H1 (cell line): ENCODE results near the gene INSM1. TPM values are rescaled to one million over a fixed set of nuclear protein-coding genes. Genes with fewer than 3 reads are reported as not detected.

Experiments used
- CTCF ChIA-PET: fragments of 300-600 bp; sonication (Branson Sonifier 250); formaldehyde crosslinking; loops from one replicate; lab custom pipeline; 2021; ENCODE audit not compliant: partially characterized antibody; lab: Charles Lee
- POLR2A ChIA-PET: fragments of 300-600 bp; sonication (Branson Sonifier 250); formaldehyde crosslinking; loops from one replicate; lab custom pipeline; 2021; ENCODE audit warnings: inconsistent platforms; ENCODE audit not compliant: partially characterized antibody; lab: Charles Lee
- DNase-seq, 2 experiments: peaks; one replicate each; pipeline versions ENCODE4 v3.0.0 to v3.0.0-alpha.2; 2010 to 2022; ENCODE audit warnings: low spot score in 2 of 2, low read depth in 1 of 2, mixed read lengths in 1 of 2
- FAIRE-seq: peaks from 2 replicates; lab custom pipeline; 2011; peaks lifted over from hg19 to GRCh38; lab: Jason Lieb, UNC
- H2AFZ ChIP-seq: 2 replicates; pipeline ENCODE4 v1.8.1; 2012; ENCODE audit warnings: low read length, inconsistent platforms
- H2AK5ac ChIP-seq: 2 replicates; pipeline ENCODE4 v1.6.1; 2013; ENCODE audit warnings: low read depth, low read length
- H2BK120ac ChIP-seq: replicated peaks from 2 replicates; pipeline ENCODE3; 2013; ENCODE audit warnings: low read depth, low read length, inconsistent platforms
- H2BK12ac ChIP-seq: 2 replicates; pipeline ENCODE4 v1.6.1; 2013; ENCODE audit warnings: low read depth, low read length
- H2BK15ac ChIP-seq: 2 replicates; pipeline ENCODE4 v1.6.1; 2013; ENCODE audit warnings: low read length
- H2BK20ac ChIP-seq: 2 replicates; pipeline ENCODE4 v1.6.1; 2013; ENCODE audit warnings: low read length
- H2BK5ac ChIP-seq: 2 replicates; pipeline ENCODE4 v1.6.1; 2013; ENCODE audit warnings: low read depth, low read length
- H3K14ac ChIP-seq: 2 replicates; pipeline ENCODE4 v1.6.1; 2013; ENCODE audit warnings: inconsistent platforms; ENCODE audit not compliant: insufficient read length
- H3K18ac ChIP-seq: 2 replicates; pipeline ENCODE4 v1.6.1; 2013; ENCODE audit warnings: low read length; ENCODE audit errors: extremely low read depth
- H3K23ac ChIP-seq: 2 replicates; pipeline ENCODE4 v1.6.1; 2013; ENCODE audit warnings: inconsistent platforms; ENCODE audit not compliant: insufficient read length
- H3K23me2 ChIP-seq: 2 replicates; pipeline ENCODE4 v1.6.1; 2013; ENCODE audit warnings: low read depth, low read length
- H3K27ac ChIP-seq: 2 replicates; pipeline ENCODE4 v1.6.1; 2011; ENCODE audit warnings: low read depth, low read length, inconsistent platforms
- H3K27me3 ChIP-seq, 4 experiments: replicated peaks in 1 of 4; 1 replicate in 1 of 4; 2 replicates in 3 of 4; pipeline versions ENCODE4 v1.6.1 to v1.8.1; 2011 to 2013; ENCODE audit warnings: low read length in 3 of 4, mild to moderate bottlenecking in 3 of 4, inconsistent platforms in 2 of 4, mixed read lengths in 2 of 4, moderate library complexity in 1 of 4; ENCODE audit not compliant: control insufficient read depth in 3 of 4, insufficient read depth in 3 of 4; ENCODE audit errors: extremely low read depth in 1 of 4
- H3K36me3 ChIP-seq, 4 experiments: 2 replicates each; pipeline versions ENCODE4 v1.6.1 to v1.8.1; 2011 to 2013; ENCODE audit warnings: mild to moderate bottlenecking in 4 of 4, low read length in 3 of 4, moderate library complexity in 2 of 4, control low read depth in 1 of 4, inconsistent platforms in 1 of 4; ENCODE audit not compliant: insufficient read depth in 4 of 4, control insufficient read depth in 2 of 4
- H3K4ac ChIP-seq: replicated peaks from 2 replicates; pipeline ENCODE3; 2013; ENCODE audit warnings: low read length, low read depth, mixed read lengths, inconsistent platforms; ENCODE audit not compliant: insufficient read length
- H3K4me1 ChIP-seq, 4 experiments: replicated peaks in 1 of 4; 1 replicate in 1 of 4; 2 replicates in 3 of 4; pipeline versions ENCODE4 v1.6.1 to v1.8.1; 2011 to 2013; ENCODE audit warnings: low read length in 3 of 4, inconsistent platforms in 2 of 4, mixed read lengths in 1 of 4; ENCODE audit not compliant: insufficient read depth in 4 of 4, control insufficient read depth in 3 of 4
- H3K4me2 ChIP-seq, 2 experiments: 2 replicates each; pipeline versions ENCODE4 v1.6.1 to v1.8.1; 2011 to 2013; ENCODE audit warnings: low read depth in 2 of 2, low read length in 2 of 2, control low read depth in 1 of 2, inconsistent platforms in 1 of 2, mild to moderate bottlenecking in 1 of 2; ENCODE audit not compliant: insufficient read depth in 1 of 2
- H3K4me3 ChIP-seq, 4 experiments: fragments of 200-600, 300-600 bp in 1 of 4; sonication (generic), shearing (Covaris generic), sonication (Bioruptor Twin) in 1 of 4; 2 replicates each; pipeline versions ENCODE4 v1.5.1 to v1.8.1; 2011 to 2016; ENCODE audit warnings: low read length in 4 of 4, low read depth in 3 of 4, control low read depth in 2 of 4, inconsistent platforms in 2 of 4, mild to moderate bottlenecking in 2 of 4, mixed read lengths in 1 of 4, moderate library complexity in 1 of 4; ENCODE audit not compliant: insufficient read depth in 2 of 4; ENCODE audit errors: extremely low read depth in 1 of 4
- H3K56ac ChIP-seq: replicated peaks from 2 replicates; pipeline ENCODE3; 2013; ENCODE audit warnings: low read depth, mild to moderate bottlenecking, mixed read lengths, low read length, inconsistent platforms; ENCODE audit not compliant: insufficient read length
- H3K79me1 ChIP-seq: 2 replicates; pipeline ENCODE4 v1.6.1; 2013; ENCODE audit warnings: low read depth, low read length, control low read depth
- H3K79me2 ChIP-seq, 2 experiments: 2 replicates each; pipeline versions ENCODE4 v1.6.1 to v1.8.1; 2012 to 2013; ENCODE audit warnings: low read length in 2 of 2, mild to moderate bottlenecking in 2 of 2, inconsistent platforms in 1 of 2; ENCODE audit not compliant: insufficient read depth in 2 of 2, control insufficient read depth in 1 of 2
- H3K9ac ChIP-seq, 4 experiments: replicated peaks in 1 of 4; 1 replicate in 1 of 4; 2 replicates in 3 of 4; pipeline versions ENCODE4 v1.6.1 to v1.8.1; 2011 to 2013; ENCODE audit warnings: low read depth in 3 of 4, low read length in 3 of 4, control low read depth in 2 of 4, mild to moderate bottlenecking in 2 of 4, moderate library complexity in 2 of 4, inconsistent platforms in 1 of 4; ENCODE audit errors: extremely low read depth in 1 of 4
- H3K9me3 ChIP-seq, 2 experiments: 2 replicates each; pipeline versions ENCODE4 v1.6.1 to v1.8.1; 2012 to 2013; ENCODE audit warnings: mild to moderate bottlenecking in 2 of 2, moderate library complexity in 2 of 2, control low read depth in 1 of 2, inconsistent platforms in 1 of 2, low read depth in 1 of 2, low read length in 1 of 2, mixed read lengths in 1 of 2; ENCODE audit not compliant: insufficient read depth in 2 of 2
- H4K20me1 ChIP-seq, 2 experiments: replicated peaks in 1 of 2; 2 replicates each; pipeline versions ENCODE3 to v1.8.1; 2011 to 2013; ENCODE audit warnings: inconsistent platforms in 2 of 2, low read length in 2 of 2, mild to moderate bottlenecking in 1 of 2; ENCODE audit not compliant: insufficient read depth in 2 of 2, control insufficient read depth in 1 of 2
- H4K5ac ChIP-seq: 2 replicates; pipeline ENCODE4 v1.6.1; 2013; ENCODE audit warnings: low read length, low read depth, mixed read lengths, inconsistent platforms; ENCODE audit not compliant: insufficient read length
- H4K8ac ChIP-seq: 2 replicates; pipeline ENCODE4 v1.8.0; 2013; ENCODE audit warnings: mild to moderate bottlenecking, moderate library complexity, low read length, inconsistent platforms; ENCODE audit not compliant: insufficient read depth; ENCODE audit errors: extremely low read depth
- H4K91ac ChIP-seq: replicated peaks from 2 replicates; pipeline ENCODE3; 2013; ENCODE audit warnings: low read length, mixed read lengths, inconsistent platforms; ENCODE audit not compliant: insufficient read length
- CREB1 ChIP-seq: IDR thresholded peaks from 2 replicates; pipeline ENCODE4 v1.6.1; 2012; ENCODE audit warnings: inconsistent platforms
- WGBS, 2 experiments: shearing (Covaris generic) in 1 of 2; methylation state at CpG; one replicate each; pipeline versions ENCODE4 v1.1.6 to v1.1.7; 2013 to 2015; ENCODE audit warnings: low lambda C conversion rate in 2 of 2, mixed read lengths in 2 of 2, inconsistent platforms in 1 of 2, low coverage in 1 of 2, missing lambda C conversion rate in 1 of 2; ENCODE audit not compliant: insufficient replicate concordance in 2 of 2, insufficient coverage in 1 of 2, insufficient read length in 1 of 2; ENCODE audit errors: extremely low coverage in 1 of 2, missing lambda C conversion rate in 1 of 2; 5-methylcytosine and 5-hydroxymethylcytosine counted together
- polyA plus RNA-seq, 7 experiments: library from polyadenylated mRNA; depleted of rRNA in 3 of 7; stranded (reverse) in 5 of 7; unstranded in 2 of 7; fragments of >200 nt in 5 of 7; fragments of 200-250 nt in 2 of 7; gene quantifications; 1 replicate in 5 of 7; 2 replicates in 1 of 7; 4 replicates in 1 of 7; pipeline versions ENCODE4 v1.2.1 to v1.2.3, GENCODE V29; 2011 to 2013; ENCODE audit warnings: missing spikeins in 2 of 7, mixed read lengths in 2 of 7
- total RNA-seq: library from RNA; stranded (reverse); fragmentation: NEBNext Ultra II Directional; extraction: Animal tissue kit (Norgen Biotek cat#: 25700); gene quantifications from 2 replicates; pipeline ENCODE4 v1.2.1, GENCODE V29; 2021

INSM1 gene
- total and polyA plus RNA-seq, 2 of the 8 experiments (the other 6 are each of a cell fraction or from before 2014, with no cell fraction given), result 0.86 to 2.5 TPM

DNA sequence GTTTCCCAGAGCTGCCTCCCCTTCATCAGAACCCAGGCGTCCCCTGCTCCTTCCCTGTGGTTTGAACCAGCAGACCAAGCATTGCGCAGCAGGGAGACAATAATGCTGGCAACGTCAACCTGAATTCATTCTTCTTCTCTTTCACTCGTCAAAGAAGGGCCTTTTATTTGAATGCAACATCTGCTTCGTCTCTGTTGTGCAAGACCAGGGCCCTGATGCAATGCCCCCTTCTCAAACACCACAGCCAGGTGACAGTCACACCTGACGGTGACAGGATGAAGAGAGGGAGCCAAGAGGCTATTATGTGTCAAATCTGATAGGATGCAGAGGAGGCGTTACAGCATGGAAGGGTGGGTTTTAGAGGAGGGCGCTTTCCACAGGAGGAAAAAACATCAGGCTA is 8.0 kb downstream of the INSM1 start:
- Histone ChIP-seq H3K18ac (no peak overlapping the region), H4K5ac (no peak overlapping the region), H3K27ac (no peak overlapping the region), H3K23ac (no peak overlapping the region), H2BK15ac (peak overlapping the region; percentile 51; the same call in 1 of the 2 replicates), H3K9ac (no peak overlapping the region), H4K20me1 (no peaks in the 10 kb centered on the region), H2BK120ac (no peak overlapping the region), H3K4ac (no peak overlapping the region), H2AFZ (no peak overlapping the region), H3K56ac (no peak overlapping the region), H2BK20ac (0 out of 2 replicates have a peak overlapping the region, but pooled peaks have one; percentile 40), H2BK12ac (0 out of 2 replicates have a peak overlapping the region, but pooled peaks have one; percentile 41), H3K79me1 (no peaks in the 10 kb centered on the region), H3K9me3 (peaks cover 6 to 7% of the 10 kb centered on the region in 2 experiments), H3K79me2 (no peaks in the 10 kb centered on the region), H3K36me3 (no peaks in the 10 kb centered on the region), H2AK5ac (no peak overlapping the region), H3K4me3 (no peak overlapping the region), H4K91ac (no peak overlapping the region), H3K14ac (no peak overlapping the region), H3K4me2 (no peak overlapping the region), H2BK5ac (no peak overlapping the region), H4K8ac (no peak overlapping the region), H3K27me3 (peaks cover 1 to 27% (median 15%) of the 10 kb centered on the region in 4 experiments), H3K23me2 (no peaks in the 10 kb centered on the region), H3K4me1 (peaks cover 9 to 22% (median 14%) of the 10 kb centered on the region in 4 experiments)
- POLR2A ChIA-PET, result no interaction called here
- CTCF ChIA-PET, result interaction anchor here (0.9 to 1.5 kb wide), 3 partner anchors 31 to 218 kb away, joined by 3 to 5 read pairs (median 3); no protein-coding TSS in a partner anchor
- DNase-seq (no peak), FAIRE-seq (no peak)
- 82% methylated on average over 8 of the region's 8 CpGs; no CpG with 5 or more reads in 1 of the 2 experiments for WGBS, 2 experiments
- no peak for TF ChIP-seq CREB1
